ENCODE data around the gene ALPP.
"Not testable (repeated sequence)": the region's sequence is repeated elsewhere in the genome, so short reads cannot be mapped to it uniquely, and the experiment has no call there.

- TF ChIP-seq RAD21 (conservative IDR thresholded peaks at IDR 0.05); EP300 (conservative IDR thresholded peaks at IDR 0.05; ENCODE audit: poor library complexity, severe bottlenecking); CTCF (IDR thresholded peaks at IDR 0.05; ENCODE audit: poor library complexity, severe bottlenecking); TAF1 (IDR thresholded peaks at IDR 0.05; ENCODE audit: low read depth); POLR2AphosphoS5 (IDR thresholded peaks at IDR 0.05); EZH2 (IDR thresholded peaks at IDR 0.05; ENCODE audit: borderline replicate concordance, insufficient read depth, low read length, poor library complexity, severe bottlenecking); REST (IDR thresholded peaks at IDR 0.05; ENCODE audit: borderline replicate concordance): not testable (repeated sequence)
Measured at GRCh38 chr2:232363064-232363783, 15.3 kb upstream of the ALPP start.

All from neural cell (in vitro differentiated cells).